Endothelial cell of umbilical vein (primary cell): ENCODE measurements around the gene CPEB2. TPM values are rescaled to one million over a fixed set of nuclear protein-coding genes. Genes with fewer than 3 reads are reported as not detected.
A peak's percentile ranks its signal among the peaks of the same experiment; 100 is the strongest.

Experiments used
- BruUV-seq: library from RNA; stranded (reverse); fragments of 400-500 nt; replicated peaks from 2 replicates; lab custom pipeline; 2021; lab: Mats Ljungman, UMichigan
- CTCF ChIA-PET: fragments of 300-600, 350-600 bp; sonication (Branson Sonifier 250); formaldehyde crosslinking; loops from one replicate; lab custom pipeline; 2021; ENCODE audit warnings: antibody characterized with exemption, inconsistent platforms; lab: Charles Lee
- POLR2A ChIA-PET: fragments of 300-600, 350-600 bp; sonication (Branson Sonifier 250); formaldehyde crosslinking; loops from one replicate; lab custom pipeline; 2021; ENCODE audit warnings: antibody characterized with exemption, inconsistent platforms; lab: Charles Lee
- DNase-seq: peaks from one replicate; pipeline ENCODE4 v3.0.0-alpha.2; 2011; ENCODE audit warnings: low read depth, low spot score
- FAIRE-seq: peaks from 2 replicates; lab custom pipeline; 2011; peaks lifted over from hg19 to GRCh38; lab: Jason Lieb, UNC
- H2AFZ ChIP-seq: 2 replicates; pipeline ENCODE4 v1.6.0; 2012; ENCODE audit warnings: low read depth, low read length, control low read depth, inconsistent platforms
- H3K27ac ChIP-seq: 2 replicates; pipeline ENCODE4 v1.5.1; 2011; ENCODE audit warnings: low read depth, mild to moderate bottlenecking, control low read depth, low read length, moderate library complexity; ENCODE audit not compliant: insufficient read depth
- H3K27me3 ChIP-seq, 2 experiments: 2 replicates each; pipeline versions ENCODE4 v1.6.0 to v1.6.1; 2011; ENCODE audit warnings: low read length in 2 of 2, mixed read lengths in 1 of 2; ENCODE audit not compliant: control insufficient read depth in 2 of 2, insufficient read depth in 2 of 2
- H3K36me3 ChIP-seq, 2 experiments: 2 replicates in 1 of 2; 3 replicates in 1 of 2; pipeline ENCODE4 v1.5.1; 2011; ENCODE audit warnings: low read length in 2 of 2, mild to moderate bottlenecking in 1 of 2, moderate library complexity in 1 of 2; ENCODE audit not compliant: control insufficient read depth in 2 of 2, insufficient read depth in 2 of 2; ENCODE audit errors: extremely low read depth in 1 of 2
- H3K4me1 ChIP-seq: 3 replicates; pipeline ENCODE4 v1.5.1; 2011; ENCODE audit warnings: mild to moderate bottlenecking, low read length; ENCODE audit not compliant: control insufficient read depth, insufficient read depth; ENCODE audit errors: extremely low read depth
- H3K4me2 ChIP-seq: 2 replicates; pipeline ENCODE4 v1.6.1; 2011; ENCODE audit warnings: low read length, control low read depth, mixed read lengths; ENCODE audit not compliant: insufficient read depth
- H3K4me3 ChIP-seq, 3 experiments: fragments of 200-600 bp in 1 of 3; sonication (generic), shearing (Covaris generic) in 1 of 3; replicated peaks in 1 of 3; 2 replicates each; pipeline ENCODE4 v1.5.1; 2011 to 2016; ENCODE audit warnings: control low read depth in 3 of 3, low read length in 3 of 3, mild to moderate bottlenecking in 2 of 3, inconsistent platforms in 1 of 3, low read depth in 1 of 3, moderate library complexity in 1 of 3; ENCODE audit not compliant: insufficient read depth in 1 of 3
- H3K79me2 ChIP-seq: 2 replicates; pipeline ENCODE4 v1.6.0; 2012; ENCODE audit warnings: low read length, inconsistent platforms; ENCODE audit not compliant: control insufficient read depth, insufficient read depth
- H3K9ac ChIP-seq: replicated peaks from 2 replicates; pipeline ENCODE3; 2011; ENCODE audit warnings: low read length, control low read depth; ENCODE audit not compliant: insufficient read depth; ENCODE audit errors: extremely low read depth
- H3K9me1 ChIP-seq: replicated peaks from 3 replicates; pipeline ENCODE4 v1.6.0; 2011; ENCODE audit warnings: mild to moderate bottlenecking, low read length; ENCODE audit not compliant: control insufficient read depth, insufficient read depth; ENCODE audit errors: extremely low read depth
- H3K9me3 ChIP-seq: replicated peaks from 2 replicates; pipeline ENCODE4 v1.5.1; 2012; ENCODE audit warnings: low read length, inconsistent platforms; ENCODE audit not compliant: control insufficient read depth, insufficient read depth
- H4K20me1 ChIP-seq: replicated peaks from 2 replicates; pipeline ENCODE3; 2011; ENCODE audit warnings: mild to moderate bottlenecking, low read length; ENCODE audit not compliant: control insufficient read depth, insufficient read depth; ENCODE audit errors: extremely low read depth
- EZH2 ChIP-seq: IDR thresholded peaks from 2 replicates; pipeline ENCODE4 v1.6.1; 2012; ENCODE audit warnings: borderline replicate concordance, low read depth, mild to moderate bottlenecking, moderate library complexity, low read length, inconsistent platforms; ENCODE audit not compliant: severe bottlenecking
- FOS ChIP-seq: IDR thresholded peaks from 2 replicates; pipeline ENCODE4 v1.6.1; 2011; ENCODE audit warnings: mild to moderate bottlenecking, low read length, moderate library complexity, borderline replicate concordance; ENCODE audit not compliant: insufficient read depth
- GATA2 ChIP-seq: IDR thresholded peaks from 2 replicates; pipeline ENCODE4 v1.7.0; 2011; ENCODE audit warnings: low read depth, mild to moderate bottlenecking, moderate library complexity, mixed read lengths, low read length; ENCODE audit not compliant: insufficient read length, insufficient read depth
- JUN ChIP-seq: IDR thresholded peaks from 2 replicates; pipeline ENCODE4 v1.6.1; 2011; ENCODE audit warnings: borderline replicate concordance, low read depth; ENCODE audit not compliant: insufficient read length, insufficient read depth
- MYC ChIP-seq: IDR thresholded peaks from one replicate; pipeline ENCODE4 v1.6.1; 2011; ENCODE audit warnings: mild to moderate bottlenecking, low read depth, low read length
- POLR2A ChIP-seq: IDR thresholded peaks from 2 replicates; pipeline ENCODE4 v1.6.1; 2012; ENCODE audit warnings: low read depth, mild to moderate bottlenecking, control low read depth, low read length
- POLR2AphosphoS5 ChIP-seq: IDR thresholded peaks from 2 replicates; pipeline ENCODE4 v1.6.1; 2012; ENCODE audit warnings: low read depth, mild to moderate bottlenecking, control low read depth, low read length, moderate library complexity; ENCODE audit not compliant: insufficient read depth
- dilution Hi-C: fragments of 300-500 bp; cut with MboI; formaldehyde crosslinking; loops from one replicate; pipeline ENCODE4 v1.15.0; 2019; ENCODE audit warnings: low sequenced_read_pairs; ENCODE audit not compliant: extremely low pct_ligation_motif_present
- intact Hi-C: fragments of 100-400 bp; cut with micrococcal nuclease; formaldehyde crosslinking; loops from one replicate; pipeline ENCODE4 v1.10.0; 2022
- polyA plus RNA-seq, 4 experiments: library from polyadenylated mRNA; depleted of rRNA in 3 of 4; stranded (reverse) in 3 of 4; unstranded in 1 of 4; fragments of >200 nt; gene quantifications; 2 replicates each; pipeline versions ENCODE4 v1.2.1 to v1.2.3, GENCODE V29; 2011 to 2012; ENCODE audit warnings: missing spikeins in 1 of 4
- total RNA-seq: library from RNA; stranded (reverse); gene quantifications from 2 replicates; pipeline ENCODE4 v1.2.3, GENCODE V29; 2021
- TF ChIP-seq, protein P1 (sequence below), 2 donors: IDR thresholded peaks; 1 replicate in 1 of 2; 2 replicates in 1 of 2; pipeline ENCODE4 v1.5.1; 2011; ENCODE audit warnings: low read length in 2 of 2, mild to moderate bottlenecking in 2 of 2, moderate library complexity in 2 of 2, control low read depth in 1 of 2, inconsistent platforms in 1 of 2, low read depth in 1 of 2; ENCODE audit not compliant: insufficient read depth in 1 of 2; ENCODE audit errors: extremely low read depth in 1 of 2
- TF ChIP-seq, protein P2 (sequence below): IDR thresholded peaks from 2 replicates; pipeline ENCODE4 v1.6.1; 2011; ENCODE audit not compliant: insufficient read depth, insufficient read length

The CPEB2 gene
- total and polyA plus RNA-seq, 2 donors (not counting 3 experiments of a cell fraction or from before 2014, with no cell fraction given) = 2.8 to 11.7 TPM

DNA sequence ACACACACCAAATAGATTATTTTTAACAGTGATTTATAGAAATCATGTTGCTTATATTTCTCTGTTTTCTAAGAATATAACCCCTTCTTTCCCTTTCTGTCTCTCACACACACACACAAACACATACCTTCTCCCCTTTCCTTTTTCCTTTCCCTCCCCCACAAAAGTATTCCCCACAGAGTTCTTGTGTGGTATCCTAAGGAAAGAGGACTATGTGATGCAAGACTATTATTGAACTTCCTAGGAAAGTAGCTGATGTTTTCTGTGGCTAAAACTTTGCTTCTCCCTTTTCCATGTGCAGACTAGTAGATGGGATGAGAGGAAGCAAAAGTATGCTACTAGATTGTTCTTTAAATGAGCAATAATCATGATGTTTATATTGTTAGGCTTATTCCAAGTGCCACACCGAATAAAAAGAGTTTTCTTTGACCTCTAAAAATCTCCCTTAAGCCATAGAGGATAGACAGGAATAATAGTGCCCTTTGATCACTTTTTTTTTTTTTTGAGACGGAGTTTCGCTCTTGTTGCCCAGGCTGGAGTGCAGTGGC is 38.7 kb downstream of the CPEB2 start:
- no peak for DNase-seq
- no peak overlapping the region for H3K27ac ChIP-seq
- H3K36me3 ChIP-seq = no peaks in the 10 kb centered on the region
- dilution Hi-C loops (no loop called here), intact Hi-C loops (no loop called here)
- no peaks in the 10 kb centered on the region for H3K27me3 ChIP-seq
- H3K4me1 ChIP-seq = peaks cover 22% of the 10 kb centered on the region
- H4K20me1 ChIP-seq = no peaks in the 10 kb centered on the region
- no peak for TF ChIP-seq MYC
- TF ChIP-seq FOS = no peak
- TF ChIP-seq JUN = no peak
- no peak overlapping the region for H2AFZ ChIP-seq
- FAIRE-seq = no peak
- no peaks in the 10 kb centered on the region for H3K9me1 ChIP-seq
- no peaks in the 10 kb centered on the region for H3K9me3 ChIP-seq
- BruUV-seq = no TSS peak
- no peak overlapping the region for H3K4me2 ChIP-seq
- CTCF ChIA-PET = interaction anchor here (1.0 to 1.6 kb wide), 2 partner anchors 35 to 40 kb away, joined by 3 to 4 read pairs; no protein-coding TSS in a partner anchor
- H3K9ac ChIP-seq = no peak overlapping the region
- no peak overlapping the region for H3K4me3 ChIP-seq
- no peaks in the 10 kb centered on the region for H3K79me2 ChIP-seq
- POLR2A ChIA-PET = interaction anchor here (0.7 kb wide), 1 partner anchor 9 kb away, joined by 5 read pairs; no protein-coding TSS in a partner anchor

DNA sequence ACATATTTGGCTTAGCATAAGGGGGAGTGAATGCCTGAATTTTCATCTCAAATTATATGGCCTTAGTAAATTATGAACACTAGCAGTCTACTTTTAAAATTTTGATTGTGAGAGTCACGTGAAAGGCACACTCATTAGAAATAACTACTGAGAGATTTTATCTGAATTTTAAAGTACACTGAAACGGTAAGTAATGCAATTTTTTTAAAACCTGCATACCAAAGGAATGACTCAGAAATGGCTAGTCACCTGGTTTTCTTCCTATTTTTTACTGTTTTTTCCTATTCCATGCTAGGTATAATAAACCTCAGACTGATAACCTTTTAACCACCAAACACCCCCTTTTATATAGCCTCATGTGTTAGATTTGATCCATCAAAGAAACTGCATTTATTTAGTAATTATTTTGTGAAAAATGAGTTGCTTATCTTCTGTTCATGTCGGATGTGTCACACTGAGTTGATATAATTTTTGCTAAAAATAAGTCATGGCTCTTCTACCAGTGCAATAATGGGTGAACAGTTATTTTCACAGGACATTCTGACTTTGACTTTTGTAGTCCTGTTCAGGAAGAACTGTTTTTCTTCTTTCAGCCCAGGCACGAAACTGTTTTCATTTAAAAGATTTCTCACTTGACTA is 40.4 kb downstream of the CPEB2 start:
- Histone ChIP-seq H3K4me1 (peaks cover 22% of the 10 kb centered on the region), H4K20me1 (no peaks in the 10 kb centered on the region), H3K27me3 (no peaks in the 10 kb centered on the region), H3K9me3 (no peaks in the 10 kb centered on the region), H3K4me3 (no peak overlapping the region), H3K9me1 (no peaks in the 10 kb centered on the region), H3K9ac (peak overlapping the region; percentile 51), H2AFZ (no peak overlapping the region), H3K36me3 (no peaks in the 10 kb centered on the region), H3K4me2 (peak overlapping the region; percentile 78), H3K79me2 (no peaks in the 10 kb centered on the region), H3K27ac (peak overlapping the region; percentile 60)
- BruUV-seq = no TSS peak
- TF ChIP-seq JUN (peak; percentile 67), POLR2AphosphoS5 (no peak), MYC (no peak), GATA2 (peak; percentile 74), FOS (peak; percentile 62), EZH2 (no peak), POLR2A (no peak)
- TF ChIP-seq, protein P1, sequence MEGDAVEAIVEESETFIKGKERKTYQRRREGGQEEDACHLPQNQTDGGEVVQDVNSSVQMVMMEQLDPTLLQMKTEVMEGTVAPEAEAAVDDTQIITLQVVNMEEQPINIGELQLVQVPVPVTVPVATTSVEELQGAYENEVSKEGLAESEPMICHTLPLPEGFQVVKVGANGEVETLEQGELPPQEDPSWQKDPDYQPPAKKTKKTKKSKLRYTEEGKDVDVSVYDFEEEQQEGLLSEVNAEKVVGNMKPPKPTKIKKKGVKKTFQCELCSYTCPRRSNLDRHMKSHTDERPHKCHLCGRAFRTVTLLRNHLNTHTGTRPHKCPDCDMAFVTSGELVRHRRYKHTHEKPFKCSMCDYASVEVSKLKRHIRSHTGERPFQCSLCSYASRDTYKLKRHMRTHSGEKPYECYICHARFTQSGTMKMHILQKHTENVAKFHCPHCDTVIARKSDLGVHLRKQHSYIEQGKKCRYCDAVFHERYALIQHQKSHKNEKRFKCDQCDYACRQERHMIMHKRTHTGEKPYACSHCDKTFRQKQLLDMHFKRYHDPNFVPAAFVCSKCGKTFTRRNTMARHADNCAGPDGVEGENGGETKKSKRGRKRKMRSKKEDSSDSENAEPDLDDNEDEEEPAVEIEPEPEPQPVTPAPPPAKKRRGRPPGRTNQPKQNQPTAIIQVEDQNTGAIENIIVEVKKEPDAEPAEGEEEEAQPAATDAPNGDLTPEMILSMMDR (IDR thresholded peaks at IDR 0.05; ENCODE audit: extremely low read depth in 1 of 2, insufficient read depth in 1 of 2, low read depth in 1 of 2, low read length in 2 of 2) = no peak
- TF ChIP-seq, protein P2, sequence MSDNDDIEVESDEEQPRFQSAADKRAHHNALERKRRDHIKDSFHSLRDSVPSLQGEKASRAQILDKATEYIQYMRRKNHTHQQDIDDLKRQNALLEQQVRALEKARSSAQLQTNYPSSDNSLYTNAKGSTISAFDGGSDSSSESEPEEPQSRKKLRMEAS = no peak
- DNase-seq (peak; percentile 73), FAIRE-seq (peak; percentile 62)
- intact Hi-C loops = loop anchor here (1.0 to 2.0 kb wide), 2 partner anchors 8 to 38 kb away; no protein-coding TSS in a partner anchor
- dilution Hi-C loops = no loop called here
- POLR2A ChIA-PET = no interaction called here
- CTCF ChIA-PET = interaction anchor here (1.0 to 3.1 kb wide), 9 partner anchors 8 to 415 kb away, joined by 3 to 17 read pairs (median 6); no protein-coding TSS in a partner anchor
